HEK293 (cell line): ENCODE measurements around the gene FGR.

Experiments
- SP2 ChIP-seq: fragments of 450-650 bp; formaldehyde crosslinking; IDR thresholded peaks from 2 replicates; pipeline ENCODE4 v1.5.1; 2016; ENCODE audit warnings: missing biosample characterization, missing genetic modification characterization
- TRIM28 ChIP-seq: IDR thresholded peaks from 2 replicates; pipeline ENCODE4 v1.6.1; 2011; ENCODE audit warnings: low read length, control low read depth, borderline replicate concordance
- YY1 ChIP-seq: fragments of 450-650 bp; formaldehyde crosslinking; IDR thresholded peaks from 2 replicates; pipeline ENCODE4 v1.5.1; 2018; ENCODE audit warnings: missing biosample characterization, missing genetic modification characterization
- ZBTB7A ChIP-seq: fragments of 450-650 bp; formaldehyde crosslinking; IDR thresholded peaks from 2 replicates; pipeline ENCODE4 v1.5.1; 2016; ENCODE audit warnings: low read depth, missing biosample characterization, missing genetic modification characterization
- ZNF121 ChIP-seq: fragments of 450-650 bp; formaldehyde crosslinking; IDR thresholded peaks from 2 replicates; pipeline ENCODE4 v1.5.1; 2016; ENCODE audit warnings: missing biosample characterization, missing genetic modification characterization
- ZNF23 ChIP-seq: fragments of 450-650 bp; formaldehyde crosslinking; IDR thresholded peaks from 2 replicates; pipeline ENCODE4 v1.5.1; 2016; ENCODE audit warnings: missing biosample characterization, missing genetic modification characterization, borderline replicate concordance
- ZNF341 ChIP-seq: fragments of 450-650 bp; formaldehyde crosslinking; IDR thresholded peaks from 2 replicates; pipeline ENCODE4; 2016; ENCODE audit warnings: low read depth, missing biosample characterization, missing genetic modification characterization
- ZNF791 ChIP-seq: fragments of 450-650 bp; formaldehyde crosslinking; IDR thresholded peaks from 2 replicates; pipeline ENCODE4 v1.5.1; 2016; ENCODE audit warnings: missing biosample characterization, missing genetic modification characterization
- ZSCAN16 ChIP-seq: fragments of 450-650 bp; formaldehyde crosslinking; IDR thresholded peaks from 2 replicates; pipeline ENCODE4 v1.5.1; 2016; ENCODE audit warnings: missing biosample characterization, missing genetic modification characterization
- TF ChIP-seq, protein P1 (sequence below): fragments of 450-650 bp; formaldehyde crosslinking; IDR thresholded peaks from 2 replicates; pipeline ENCODE4 v1.5.1; 2016; ENCODE audit warnings: missing biosample characterization, missing genetic modification characterization
- TF ChIP-seq, protein P2 (sequence below): fragments of 450-650 bp; formaldehyde crosslinking; IDR thresholded peaks from 2 replicates; pipeline ENCODE4 v1.5.1; 2017; ENCODE audit warnings: missing biosample characterization, missing genetic modification characterization
- TF ChIP-seq, protein P3 (sequence below): fragments of 450-650 bp; formaldehyde crosslinking; IDR thresholded peaks from 2 replicates; pipeline ENCODE4 v1.5.1; 2016; ENCODE audit warnings: missing biosample characterization, missing genetic modification characterization
- TF ChIP-seq, protein P4 (sequence below): fragments of 450-650 bp; formaldehyde crosslinking; IDR thresholded peaks from 2 replicates; pipeline ENCODE4 v1.5.1; 2016; ENCODE audit warnings: missing biosample characterization, missing genetic modification characterization

DNA sequence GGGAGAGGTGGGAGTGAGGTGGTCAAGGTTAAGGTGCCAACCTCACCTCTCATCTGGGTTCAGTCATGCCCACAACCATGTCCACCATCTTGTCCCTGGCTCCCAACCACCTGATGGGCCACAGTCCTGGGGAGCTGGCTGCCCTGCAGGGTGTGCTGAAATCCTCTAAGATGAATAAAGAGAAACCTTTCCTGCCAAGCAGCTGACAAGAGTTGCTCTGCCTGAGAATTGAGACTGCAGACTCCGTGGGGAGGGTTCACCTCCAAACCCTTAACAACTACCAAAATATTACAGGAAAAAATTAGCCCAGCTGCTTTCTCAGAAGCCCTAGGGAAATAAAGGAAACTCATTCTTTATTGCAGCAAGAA is 15.2 kb upstream of the FGR start:
- no peak for TF ChIP-seq ZNF791 (tag by site-specific recombination)
- TF ChIP-seq, protein P1, sequence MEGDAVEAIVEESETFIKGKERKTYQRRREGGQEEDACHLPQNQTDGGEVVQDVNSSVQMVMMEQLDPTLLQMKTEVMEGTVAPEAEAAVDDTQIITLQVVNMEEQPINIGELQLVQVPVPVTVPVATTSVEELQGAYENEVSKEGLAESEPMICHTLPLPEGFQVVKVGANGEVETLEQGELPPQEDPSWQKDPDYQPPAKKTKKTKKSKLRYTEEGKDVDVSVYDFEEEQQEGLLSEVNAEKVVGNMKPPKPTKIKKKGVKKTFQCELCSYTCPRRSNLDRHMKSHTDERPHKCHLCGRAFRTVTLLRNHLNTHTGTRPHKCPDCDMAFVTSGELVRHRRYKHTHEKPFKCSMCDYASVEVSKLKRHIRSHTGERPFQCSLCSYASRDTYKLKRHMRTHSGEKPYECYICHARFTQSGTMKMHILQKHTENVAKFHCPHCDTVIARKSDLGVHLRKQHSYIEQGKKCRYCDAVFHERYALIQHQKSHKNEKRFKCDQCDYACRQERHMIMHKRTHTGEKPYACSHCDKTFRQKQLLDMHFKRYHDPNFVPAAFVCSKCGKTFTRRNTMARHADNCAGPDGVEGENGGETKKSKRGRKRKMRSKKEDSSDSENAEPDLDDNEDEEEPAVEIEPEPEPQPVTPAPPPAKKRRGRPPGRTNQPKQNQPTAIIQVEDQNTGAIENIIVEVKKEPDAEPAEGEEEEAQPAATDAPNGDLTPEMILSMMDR, result no peak
- TF ChIP-seq ZBTB7A (tag by site-specific recombination), result no peak
- TF ChIP-seq, protein P2, sequence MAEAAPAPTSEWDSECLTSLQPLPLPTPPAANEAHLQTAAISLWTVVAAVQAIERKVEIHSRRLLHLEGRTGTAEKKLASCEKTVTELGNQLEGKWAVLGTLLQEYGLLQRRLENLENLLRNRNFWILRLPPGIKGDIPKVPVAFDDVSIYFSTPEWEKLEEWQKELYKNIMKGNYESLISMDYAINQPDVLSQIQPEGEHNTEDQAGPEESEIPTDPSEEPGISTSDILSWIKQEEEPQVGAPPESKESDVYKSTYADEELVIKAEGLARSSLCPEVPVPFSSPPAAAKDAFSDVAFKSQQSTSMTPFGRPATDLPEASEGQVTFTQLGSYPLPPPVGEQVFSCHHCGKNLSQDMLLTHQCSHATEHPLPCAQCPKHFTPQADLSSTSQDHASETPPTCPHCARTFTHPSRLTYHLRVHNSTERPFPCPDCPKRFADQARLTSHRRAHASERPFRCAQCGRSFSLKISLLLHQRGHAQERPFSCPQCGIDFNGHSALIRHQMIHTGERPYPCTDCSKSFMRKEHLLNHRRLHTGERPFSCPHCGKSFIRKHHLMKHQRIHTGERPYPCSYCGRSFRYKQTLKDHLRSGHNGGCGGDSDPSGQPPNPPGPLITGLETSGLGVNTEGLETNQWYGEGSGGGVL (tag by site-specific recombination), result no peak
- TF ChIP-seq ZSCAN16 (tag by site-specific recombination), result no peak
- no peak for TF ChIP-seq SP2 (tag by site-specific recombination)
- TF ChIP-seq ZNF23, result no peak
- no peak; the same call in 1 of the 2 replicates for TF ChIP-seq TRIM28
- TF ChIP-seq, protein P3, sequence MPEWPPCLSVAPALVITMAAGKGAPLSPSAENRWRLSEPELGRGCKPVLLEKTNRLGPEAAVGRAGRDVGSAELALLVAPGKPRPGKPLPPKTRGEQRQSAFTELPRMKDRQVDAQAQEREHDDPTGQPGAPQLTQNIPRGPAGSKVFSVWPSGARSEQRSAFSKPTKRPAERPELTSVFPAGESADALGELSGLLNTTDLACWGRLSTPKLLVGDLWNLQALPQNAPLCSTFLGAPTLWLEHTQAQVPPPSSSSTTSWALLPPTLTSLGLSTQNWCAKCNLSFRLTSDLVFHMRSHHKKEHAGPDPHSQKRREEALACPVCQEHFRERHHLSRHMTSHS, result no peak
- no peak for TF ChIP-seq ZNF341 (tag by site-specific recombination)
- TF ChIP-seq, protein P4, sequence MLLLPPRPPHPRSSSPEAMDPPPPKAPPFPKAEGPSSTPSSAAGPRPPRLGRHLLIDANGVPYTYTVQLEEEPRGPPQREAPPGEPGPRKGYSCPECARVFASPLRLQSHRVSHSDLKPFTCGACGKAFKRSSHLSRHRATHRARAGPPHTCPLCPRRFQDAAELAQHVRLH (tag by site-specific recombination), result no peak
- no peak for TF ChIP-seq YY1 (tag by site-specific recombination)
- no peak for TF ChIP-seq ZNF121
